ENCODE data around the gene DCTN4. TPM values are rescaled to one million over a fixed set of nuclear protein-coding genes. Genes with fewer than 3 reads are reported as not detected.
A peak's percentile ranks its signal among the peaks of the same experiment; 100 is the strongest.

The DCTN4 gene
- total RNA-seq, 1 donor, result 66.2 TPM

- Histone ChIP-seq H3K27ac (ENCODE audit: low read depth, low read length) (no peak overlapping the region), H3K36me3 (ENCODE audit: insufficient read depth, low read length) (peaks cover 53% of the 10 kb centered on the region), H3K27me3 (ENCODE audit: insufficient read depth, low read length) (no peaks in the 10 kb centered on the region), H3K79me2 (ENCODE audit: insufficient read depth, low read length) (no peaks in the 10 kb centered on the region), H3K9me3 (ENCODE audit: low read depth, low read length) (no peaks in the 10 kb centered on the region), H4K20me1 (ENCODE audit: insufficient read depth, low read length) (peaks cover 23% of the 10 kb centered on the region), H2AFZ (ENCODE audit: low read length) (no peak overlapping the region), H3K4me2 (ENCODE audit: insufficient read depth, low read length) (no peak overlapping the region), H3K4me3 (ENCODE audit: insufficient read depth, low read length) (no peak overlapping the region), H3K4me1 (ENCODE audit: insufficient read depth, low read length) (peaks cover 12% of the 10 kb centered on the region)
- TF ChIP-seq, protein P1, sequence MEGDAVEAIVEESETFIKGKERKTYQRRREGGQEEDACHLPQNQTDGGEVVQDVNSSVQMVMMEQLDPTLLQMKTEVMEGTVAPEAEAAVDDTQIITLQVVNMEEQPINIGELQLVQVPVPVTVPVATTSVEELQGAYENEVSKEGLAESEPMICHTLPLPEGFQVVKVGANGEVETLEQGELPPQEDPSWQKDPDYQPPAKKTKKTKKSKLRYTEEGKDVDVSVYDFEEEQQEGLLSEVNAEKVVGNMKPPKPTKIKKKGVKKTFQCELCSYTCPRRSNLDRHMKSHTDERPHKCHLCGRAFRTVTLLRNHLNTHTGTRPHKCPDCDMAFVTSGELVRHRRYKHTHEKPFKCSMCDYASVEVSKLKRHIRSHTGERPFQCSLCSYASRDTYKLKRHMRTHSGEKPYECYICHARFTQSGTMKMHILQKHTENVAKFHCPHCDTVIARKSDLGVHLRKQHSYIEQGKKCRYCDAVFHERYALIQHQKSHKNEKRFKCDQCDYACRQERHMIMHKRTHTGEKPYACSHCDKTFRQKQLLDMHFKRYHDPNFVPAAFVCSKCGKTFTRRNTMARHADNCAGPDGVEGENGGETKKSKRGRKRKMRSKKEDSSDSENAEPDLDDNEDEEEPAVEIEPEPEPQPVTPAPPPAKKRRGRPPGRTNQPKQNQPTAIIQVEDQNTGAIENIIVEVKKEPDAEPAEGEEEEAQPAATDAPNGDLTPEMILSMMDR (IDR thresholded peaks at IDR 0.05; ENCODE audit: extremely low read depth, low read depth, low read length), result no peak
- DNase-seq (ENCODE audit: insufficient read length, low spot score, missing footprints), result peak; percentile 31
These were observed 68.1 kb downstream of the DCTN4 start for GRCh38 chr5:150690760-150691159.

DNA sequence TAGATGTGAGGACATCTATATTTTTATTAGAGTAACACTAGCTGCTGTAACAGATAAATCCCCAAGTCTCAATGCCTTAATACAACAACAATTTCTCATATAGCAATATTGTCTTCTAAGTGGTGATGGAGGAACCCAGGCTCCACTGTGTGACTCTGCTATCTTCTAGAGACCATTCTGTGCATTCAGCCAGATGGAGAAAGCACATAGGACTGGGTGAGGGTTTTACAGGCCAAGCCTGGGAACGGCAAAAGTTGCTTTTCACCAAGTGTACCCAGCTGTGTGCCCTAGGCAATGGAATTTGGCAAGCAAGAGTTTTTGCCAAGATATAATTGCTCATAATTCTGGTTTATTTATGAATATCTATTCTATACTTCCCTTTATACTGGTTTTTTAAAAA is 69.7 kb downstream of the DCTN4 start:
- H3K27ac ChIP-seq (ENCODE audit: low read depth, low read length), result no peak overlapping the region
- no peaks in the 10 kb centered on the region for H3K79me2 ChIP-seq (ENCODE audit: insufficient read depth, low read length)
- no peak overlapping the region for H3K4me3 ChIP-seq (ENCODE audit: insufficient read depth, low read length)
- peaks cover 2% of the 10 kb centered on the region for H3K4me1 ChIP-seq (ENCODE audit: insufficient read depth, low read length)
- H3K9me3 ChIP-seq (ENCODE audit: low read depth, low read length), result no peaks in the 10 kb centered on the region
- peaks cover 37% of the 10 kb centered on the region for H3K36me3 ChIP-seq (ENCODE audit: insufficient read depth, low read length)
- no peak overlapping the region for H2AFZ ChIP-seq (ENCODE audit: low read length)
- no peak overlapping the region for H3K4me2 ChIP-seq (ENCODE audit: insufficient read depth, low read length)
- H4K20me1 ChIP-seq (ENCODE audit: insufficient read depth, low read length), result peaks cover 11% of the 10 kb centered on the region
- H3K27me3 ChIP-seq (ENCODE audit: insufficient read depth, low read length), result no peaks in the 10 kb centered on the region
- TF ChIP-seq, protein P1 (IDR thresholded peaks at IDR 0.05; ENCODE audit: extremely low read depth, low read depth, low read length), result no peak
- no peak for DNase-seq (ENCODE audit: insufficient read length, low spot score, missing footprints)

DNA sequence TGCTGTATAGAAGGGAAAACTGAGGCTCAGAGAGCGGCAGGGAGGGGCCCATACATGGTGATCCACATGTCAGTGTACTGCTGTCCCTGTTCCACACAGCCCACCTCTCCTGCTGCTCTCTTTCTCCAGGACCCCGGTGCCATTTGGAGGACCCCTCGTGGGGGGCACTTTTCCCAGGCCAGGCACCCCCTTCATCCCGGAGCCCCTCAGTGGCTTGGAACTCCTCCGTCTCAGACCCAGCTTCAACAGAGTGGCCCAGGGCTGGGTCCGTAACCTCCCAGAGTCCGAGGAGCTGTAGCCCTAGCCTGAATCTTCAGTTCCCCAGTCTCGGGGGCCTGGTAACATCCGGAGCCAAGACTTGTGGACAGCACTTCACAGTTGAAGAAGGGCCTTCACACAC is 82.2 kb downstream of the DCTN4 start:
- no peak overlapping the region for H3K27ac ChIP-seq (ENCODE audit: low read depth, low read length)
- no peaks in the 10 kb centered on the region for H3K9me3 ChIP-seq (ENCODE audit: low read depth, low read length)
- no peak overlapping the region for H2AFZ ChIP-seq (ENCODE audit: low read length)
- no peak overlapping the region for H3K4me3 ChIP-seq (ENCODE audit: insufficient read depth, low read length)
- no peaks in the 10 kb centered on the region for H3K27me3 ChIP-seq (ENCODE audit: insufficient read depth, low read length)
- H4K20me1 ChIP-seq (ENCODE audit: insufficient read depth, low read length), result no peaks in the 10 kb centered on the region
- peaks cover 27% of the 10 kb centered on the region for H3K4me1 ChIP-seq (ENCODE audit: insufficient read depth, low read length)
- H3K4me2 ChIP-seq (ENCODE audit: insufficient read depth, low read length), result no peak overlapping the region
- DNase-seq (ENCODE audit: insufficient read length, low spot score, missing footprints), result no peak
- no peaks in the 10 kb centered on the region for H3K79me2 ChIP-seq (ENCODE audit: insufficient read depth, low read length)
- TF ChIP-seq, protein P1 (IDR thresholded peaks at IDR 0.05; ENCODE audit: extremely low read depth, low read depth, low read length), result no peak
- no peaks in the 10 kb centered on the region for H3K36me3 ChIP-seq (ENCODE audit: insufficient read depth, low read length)

GRCh38 chr5:150675069-150675468 is 83.7 kb downstream of the DCTN4 start:
- H3K27me3 ChIP-seq (ENCODE audit: insufficient read depth, low read length), result peaks cover 6% of the 10 kb centered on the region
- H3K4me3 ChIP-seq (ENCODE audit: insufficient read depth, low read length), result no peak overlapping the region
- H4K20me1 ChIP-seq (ENCODE audit: insufficient read depth, low read length), result no peaks in the 10 kb centered on the region
- no peaks in the 10 kb centered on the region for H3K79me2 ChIP-seq (ENCODE audit: insufficient read depth, low read length)
- DNase-seq (ENCODE audit: insufficient read length, low spot score, missing footprints), result no peak
- no peak overlapping the region for H2AFZ ChIP-seq (ENCODE audit: low read length)
- no peak overlapping the region for H3K27ac ChIP-seq (ENCODE audit: low read depth, low read length)
- TF ChIP-seq, protein P1 (IDR thresholded peaks at IDR 0.05; ENCODE audit: extremely low read depth, low read depth, low read length), result no peak
- no peak overlapping the region for H3K4me2 ChIP-seq (ENCODE audit: insufficient read depth, low read length)
- H3K9me3 ChIP-seq (ENCODE audit: low read depth, low read length), result no peaks in the 10 kb centered on the region
- peaks cover 27% of the 10 kb centered on the region for H3K4me1 ChIP-seq (ENCODE audit: insufficient read depth, low read length)
- no peaks in the 10 kb centered on the region for H3K36me3 ChIP-seq (ENCODE audit: insufficient read depth, low read length)

Data from osteoblast (primary cell).